B cell (primary cell): ENCODE data around the gene MEGF8. TPM values are rescaled to one million over a fixed set of nuclear protein-coding genes. Genes with fewer than 3 reads are reported as not detected.

Source experiments
- ATAC-seq: fragments of 200-7000 bp; cut with Tn5 transposase; one replicate; pipeline ENCODE4 v1.10.0; 2021; ENCODE audit warnings: low read depth, mild to moderate bottlenecking, moderate number of reproducible peaks, moderate library complexity
- CTCF ChIA-PET: fragments of 350-600 bp; sonication (Branson Sonifier 250); formaldehyde crosslinking; loops from one replicate; lab custom pipeline; 2021; ENCODE audit warnings: antibody characterized with exemption, inconsistent platforms; lab: Charles Lee
- POLR2A ChIA-PET: fragments of 350-600 bp; sonication (Branson Sonifier 250); formaldehyde crosslinking; loops from one replicate; lab custom pipeline; 2021; ENCODE audit warnings: antibody characterized with exemption; lab: Charles Lee
- DNase-seq: peaks from one replicate; pipeline ENCODE4 v3.0.0; 2013
- H2AFZ ChIP-seq: 2 replicates; pipeline ENCODE4 v1.6.1; 2012; ENCODE audit warnings: mild to moderate bottlenecking, low read depth, low read length; ENCODE audit not compliant: insufficient read depth, poor library complexity, severe bottlenecking
- H3K27ac ChIP-seq, 2 donors: 1 replicate in 1 of 2; 2 replicates in 1 of 2; pipeline ENCODE4 v1.5.1; 2012 to 2013; ENCODE audit warnings: low read length in 2 of 2, mild to moderate bottlenecking in 2 of 2, moderate library complexity in 1 of 2
- H3K27me3 ChIP-seq, 4 experiments: fragments of 200-600 bp in 1 of 4; sonication (generic) in 1 of 4; replicated peaks in 1 of 4; 1 replicate in 2 of 4; 2 replicates in 2 of 4; pipeline versions ENCODE4 v1.6.1 to v1.7.0; 2013 to 2016; ENCODE audit warnings: low read length in 3 of 4, mild to moderate bottlenecking in 2 of 4, mixed read lengths in 1 of 4, moderate library complexity in 1 of 4; ENCODE audit not compliant: insufficient read depth in 4 of 4, control insufficient read depth in 3 of 4; ENCODE audit errors: control extremely low read depth in 1 of 4
- H3K36me3 ChIP-seq, 2 experiments: replicated peaks in 1 of 2; 1 replicate in 1 of 2; 2 replicates in 1 of 2; pipeline versions ENCODE4 v1.6.1 to v1.7.1; 2013; ENCODE audit warnings: low read length in 1 of 2; ENCODE audit not compliant: insufficient read depth in 2 of 2, control insufficient read depth in 1 of 2; ENCODE audit errors: control extremely low read depth in 1 of 2, extremely low read depth in 1 of 2
- H3K4me1 ChIP-seq, 2 donors: fragments of 200-600 bp in 1 of 2; sonication (generic) in 1 of 2; 1 replicate in 1 of 2; 2 replicates in 1 of 2; pipeline versions ENCODE4 v1.5.1 to v1.6.1; 2013 to 2017; ENCODE audit warnings: low read length in 2 of 2; ENCODE audit not compliant: control insufficient read depth in 2 of 2, insufficient read depth in 2 of 2
- H3K4me2 ChIP-seq: replicated peaks from 2 replicates; pipeline ENCODE3; 2012; ENCODE audit warnings: mild to moderate bottlenecking, low read depth, low read length; ENCODE audit not compliant: poor library complexity, severe bottlenecking
- H3K4me3 ChIP-seq, 5 experiments: fragments of 200-600 bp in 1 of 5; sonication (generic) in 1 of 5; 1 replicate in 3 of 5; 2 replicates in 2 of 5; pipeline versions ENCODE4 v1.5.1 to v1.7.0; 2011 to 2016; ENCODE audit warnings: low read length in 4 of 5, mild to moderate bottlenecking in 4 of 5, low read depth in 2 of 5, control low read depth in 1 of 5, moderate library complexity in 1 of 5; ENCODE audit not compliant: insufficient read depth in 1 of 5; ENCODE audit errors: control extremely low read depth in 1 of 5, extremely low read depth in 1 of 5
- H3K79me2 ChIP-seq: fragments of 200-600 bp; sonication (generic); one replicate; pipeline ENCODE4 v1.6.0; 2016; ENCODE audit warnings: low read length; ENCODE audit not compliant: control insufficient read depth, insufficient read depth
- H3K9ac ChIP-seq: fragments of 200-600 bp; sonication (generic); 2 replicates; pipeline ENCODE4 v1.6.1; 2017; ENCODE audit warnings: mild to moderate bottlenecking, low read length, moderate library complexity
- H3K9me3 ChIP-seq, 3 donors: one replicate each; pipeline versions ENCODE4 v1.6.1 to v1.7.1; 2013; ENCODE audit warnings: low read length in 2 of 3; ENCODE audit not compliant: control insufficient read depth in 2 of 3, insufficient read depth in 1 of 3; ENCODE audit errors: control extremely low read depth in 1 of 3
- H4K20me1 ChIP-seq: 2 replicates; pipeline ENCODE4 v1.6.0; 2012; ENCODE audit warnings: mild to moderate bottlenecking, low read length; ENCODE audit not compliant: insufficient read depth, control insufficient read depth, poor library complexity, severe bottlenecking
- H3K27ac Mint-ChIP-seq: one replicate; pipeline ENCODE4 v1.8.0; 2021; ENCODE audit warnings: mixed read lengths
- H3K27me3 Mint-ChIP-seq: one replicate; pipeline ENCODE4 v1.8.0; 2021; ENCODE audit warnings: mixed read lengths
- H3K4me1 Mint-ChIP-seq: one replicate; pipeline ENCODE4 v1.8.0; 2021; ENCODE audit warnings: mixed read lengths
- H3K4me3 Mint-ChIP-seq: one replicate; pipeline ENCODE4 v1.8.0; 2021; ENCODE audit warnings: mixed read lengths
- H3K9me3 Mint-ChIP-seq: one replicate; pipeline ENCODE4 v1.8.0; 2022; ENCODE audit warnings: mixed read lengths; ENCODE audit not compliant: insufficient read depth
- EZH2 ChIP-seq: IDR thresholded peaks from 2 replicates; pipeline ENCODE4 v1.6.1; 2012; ENCODE audit warnings: borderline replicate concordance, low read depth, mild to moderate bottlenecking, moderate library complexity, low read length; ENCODE audit not compliant: insufficient read depth, poor library complexity, severe bottlenecking
- WGBS: methylation state at CpG from one replicate; pipeline ENCODE4 v1.1.5; 2013; ENCODE audit warnings: missing lambda C conversion rate; ENCODE audit not compliant: insufficient coverage; 5-methylcytosine and 5-hydroxymethylcytosine counted together
- intact Hi-C: fragments of 100-400 bp; cut with micrococcal nuclease; formaldehyde crosslinking; loops from one replicate; pipeline ENCODE4 v1.10.0; 2022
- polyA plus RNA-seq: library from polyadenylated mRNA; depleted of rRNA; stranded (reverse); fragments of >200 nt; gene quantifications from 2 replicates; pipeline ENCODE4 v1.2.3, GENCODE V29; 2012
- total RNA-seq, 2 donors: library from RNA; stranded (reverse); fragments of 120-200 nt in 1 of 2; gene quantifications; 1 replicate in 1 of 2; 2 replicates in 1 of 2; pipeline versions ENCODE4 v1.2.3 to v1.2.4, GENCODE V29; 2013 to 2022
- TF ChIP-seq, protein P1 (sequence below): fragments of 200-600 bp; IDR thresholded peaks from one replicate; pipeline ENCODE4 v1.8.0; 2022; ENCODE audit warnings: antibody characterized with exemption, mild to moderate bottlenecking

The MEGF8 gene
- total and polyA plus RNA-seq, 2 donors (not counting 1 experiment from before 2014, with no cell fraction given) = 8.2 to 26.5 TPM

DNA sequence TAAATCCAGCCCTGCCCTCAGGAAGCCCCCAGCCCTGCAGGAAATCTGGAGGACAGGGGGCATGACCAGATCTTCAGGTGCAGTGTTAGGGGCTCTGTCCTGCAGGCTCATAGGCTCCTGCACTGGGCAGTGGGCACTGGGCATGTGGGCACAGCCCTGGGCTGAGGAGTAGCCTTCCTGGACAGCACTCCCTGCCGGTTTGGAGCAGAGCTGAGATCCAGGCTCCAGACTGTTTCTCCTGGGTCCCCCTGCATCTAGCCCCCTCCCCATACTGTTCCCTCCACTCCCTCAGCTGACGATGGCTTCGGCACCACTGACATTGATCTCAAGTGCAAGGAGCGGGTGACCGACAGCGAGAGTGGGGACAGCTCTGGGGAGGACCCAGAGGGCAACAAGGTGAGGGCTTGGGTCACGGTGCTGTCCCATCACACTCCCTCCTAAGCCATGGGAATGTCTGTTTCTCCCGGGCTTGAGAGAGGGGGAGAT is 35.8 kb upstream of the MEGF8 start:
- DNase-seq (no peak), ATAC-seq (no peak)
- ChIA-PET CTCF (interaction anchor here (0.8 to 2.9 kb wide), 4 partner anchors 38 to 180 kb away, joined by 3 to 10 read pairs (median 6); partner anchors contain the start of gene POU2F2), POLR2A (interaction anchor here (0.8 kb wide), 1 partner anchor 9 kb away, joined by 3 read pairs; no protein-coding TSS in a partner anchor)
- whole genome bisulfite sequencing = 96% methylated on average over 6 of the region's 8 CpGs
- H3K27me3 ChIP-seq = no peaks in the 10 kb centered on the region
- H2AFZ ChIP-seq = no peak overlapping the region
- no peaks in the 10 kb centered on the region for H3K9me3 Mint-ChIP-seq
- peaks cover 1 to 77% of the 10 kb centered on the region in 2 experiments for H3K36me3 ChIP-seq
- H3K4me3 ChIP-seq = no peak overlapping the region
- H3K79me2 ChIP-seq = peaks cover 16% of the 10 kb centered on the region
- H4K20me1 ChIP-seq = peaks cover 44% of the 10 kb centered on the region
- no peaks in the 10 kb centered on the region for H3K27me3 Mint-ChIP-seq
- TF ChIP-seq EZH2 = no peak
- TF ChIP-seq, protein P1, sequence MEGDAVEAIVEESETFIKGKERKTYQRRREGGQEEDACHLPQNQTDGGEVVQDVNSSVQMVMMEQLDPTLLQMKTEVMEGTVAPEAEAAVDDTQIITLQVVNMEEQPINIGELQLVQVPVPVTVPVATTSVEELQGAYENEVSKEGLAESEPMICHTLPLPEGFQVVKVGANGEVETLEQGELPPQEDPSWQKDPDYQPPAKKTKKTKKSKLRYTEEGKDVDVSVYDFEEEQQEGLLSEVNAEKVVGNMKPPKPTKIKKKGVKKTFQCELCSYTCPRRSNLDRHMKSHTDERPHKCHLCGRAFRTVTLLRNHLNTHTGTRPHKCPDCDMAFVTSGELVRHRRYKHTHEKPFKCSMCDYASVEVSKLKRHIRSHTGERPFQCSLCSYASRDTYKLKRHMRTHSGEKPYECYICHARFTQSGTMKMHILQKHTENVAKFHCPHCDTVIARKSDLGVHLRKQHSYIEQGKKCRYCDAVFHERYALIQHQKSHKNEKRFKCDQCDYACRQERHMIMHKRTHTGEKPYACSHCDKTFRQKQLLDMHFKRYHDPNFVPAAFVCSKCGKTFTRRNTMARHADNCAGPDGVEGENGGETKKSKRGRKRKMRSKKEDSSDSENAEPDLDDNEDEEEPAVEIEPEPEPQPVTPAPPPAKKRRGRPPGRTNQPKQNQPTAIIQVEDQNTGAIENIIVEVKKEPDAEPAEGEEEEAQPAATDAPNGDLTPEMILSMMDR = no peak
- H3K9ac ChIP-seq = no peak overlapping the region
- H3K9me3 ChIP-seq = no peaks in the 10 kb centered on the region
- H3K4me3 Mint-ChIP-seq = no peak overlapping the region
- peaks cover 18 to 23% of the 10 kb centered on the region in 2 donors for H3K4me1 ChIP-seq
- H3K4me2 ChIP-seq = no peak overlapping the region
- no peak overlapping the region for H3K27ac Mint-ChIP-seq
- peaks cover 25% of the 10 kb centered on the region for H3K4me1 Mint-ChIP-seq
- H3K27ac ChIP-seq = no peak overlapping the region
- intact Hi-C loops = no loop called here

DNA sequence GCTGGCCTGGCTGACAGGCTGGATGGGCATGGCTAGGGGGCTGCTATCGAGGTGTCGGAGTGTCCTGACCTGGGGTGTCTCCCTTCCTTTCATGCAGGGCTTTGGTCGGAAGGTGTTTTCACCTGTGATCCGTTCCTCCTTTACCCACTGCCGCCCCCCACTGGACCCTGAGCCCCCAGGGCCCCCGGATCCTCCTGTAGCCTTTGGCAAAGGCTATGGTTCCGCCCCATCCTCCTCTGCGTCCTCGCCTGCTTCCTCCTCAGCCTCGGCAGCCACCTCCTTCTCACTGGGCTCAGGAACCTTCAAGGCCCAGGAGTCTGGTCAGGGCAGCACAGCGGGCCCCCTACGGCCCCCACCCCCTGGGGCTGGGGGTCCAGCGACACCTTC is 35.3 kb upstream of the MEGF8 start:
- Histone ChIP-seq H3K27ac (no peak overlapping the region), H4K20me1 (peaks cover 39% of the 10 kb centered on the region), H2AFZ (no peak overlapping the region), H3K9ac (no peak overlapping the region), H3K9me3 (no peaks in the 10 kb centered on the region), H3K4me2 (no peak overlapping the region), H3K79me2 (peaks cover 11% of the 10 kb centered on the region), H3K4me1 (peaks cover 12 to 18% of the 10 kb centered on the region in 2 donors), H3K36me3 (peaks cover 1 to 78% of the 10 kb centered on the region in 2 experiments), H3K27me3 (no peaks in the 10 kb centered on the region), H3K4me3 (no peak overlapping the region)
- CTCF ChIA-PET = interaction anchor here (0.8 to 2.9 kb wide), 5 partner anchors 39 to 182 kb away, joined by 3 to 10 read pairs (median 5); partner anchors contain the start of gene POU2F2
- no peak for ATAC-seq
- 95% methylated on average over 13 of the region's 13 CpGs for WGBS
- POLR2A ChIA-PET = no interaction called here
- Mint-ChIP-seq H3K27ac (no peak overlapping the region), H3K4me3 (no peak overlapping the region), H3K4me1 (peaks cover 20% of the 10 kb centered on the region), H3K9me3 (no peaks in the 10 kb centered on the region), H3K27me3 (no peaks in the 10 kb centered on the region)
- TF ChIP-seq, protein P1 = no peak
- TF ChIP-seq EZH2 = no peak
- intact Hi-C loops = no loop called here
- DNase-seq = no peak
